ENCODE data around the gene GATB.

GATB gene

GRCh38 chr4:151643564-151643963, 117.2 kb downstream of the GATB start:
- DNase-seq = no peak

GRCh38 chr4:151641983-151642382, 118.8 kb downstream of the GATB start:
- DNase-seq = no peak

- no peak for DNase-seq
These were observed 119.6 kb downstream of the GATB start for GRCh38 chr4:151641167-151641566.

GRCh38 chr4:151640381-151640780, 120.4 kb downstream of the GATB start:
- DNase-seq = no peak

- no peak for DNase-seq
These were observed 122.4 kb downstream of the GATB start for GRCh38 chr4:151638295-151638858.

- DNase-seq = no peak
These were observed 129.5 kb downstream of the GATB start for GRCh38 chr4:151631349-151631748.

- DNase-seq = no peak
These were observed 131.6 kb downstream of the GATB start for GRCh38 chr4:151629097-151629783.

GRCh38 chr4:151628001-151628608, 132.7 kb downstream of the GATB start:
- DNase-seq = no peak

GRCh38 chr4:151627491-151627890, 133.3 kb downstream of the GATB start:
- DNase-seq = no peak

- no peak for DNase-seq
These were observed 134.1 kb downstream of the GATB start for GRCh38 chr4:151626751-151627150.

- no peak for DNase-seq
These were observed 134.6 kb downstream of the GATB start for GRCh38 chr4:151626228-151626627.

GRCh38 chr4:151624626-151625565, 135.9 kb downstream of the GATB start:
- no peak for DNase-seq
